BLaER1 (cell line): ENCODE data around the gene VEPH1.

Source experiments
- H3K27ac ChIP-seq: shearing (Covaris generic); formaldehyde crosslinking; 2 replicates; pipeline ENCODE4 v1.8.1; 2022
- H3K27me3 ChIP-seq: shearing (Covaris generic); formaldehyde crosslinking; 2 replicates; pipeline ENCODE4 v1.8.1; 2022
- H3K36me3 ChIP-seq: shearing (Covaris generic); formaldehyde crosslinking; 2 replicates; pipeline ENCODE4 v1.8.1; 2022
- H3K4me1 ChIP-seq: shearing (Covaris generic); formaldehyde crosslinking; 2 replicates; pipeline ENCODE4 v1.8.1; 2022
- H3K4me2 ChIP-seq: shearing (Covaris generic); formaldehyde crosslinking; 2 replicates; pipeline ENCODE4 v1.8.1; 2022
- H3K4me3 ChIP-seq: shearing (Covaris generic); formaldehyde crosslinking; 2 replicates; pipeline ENCODE4 v1.8.1; 2022
- H3K9ac ChIP-seq: shearing (Covaris generic); formaldehyde crosslinking; 2 replicates; pipeline ENCODE4 v1.8.1; 2022
- H3K9me3 ChIP-seq: shearing (Covaris generic); formaldehyde crosslinking; 2 replicates; pipeline ENCODE4 v1.8.1; 2022
- H4K20me1 ChIP-seq: shearing (Covaris generic); formaldehyde crosslinking; 2 replicates; pipeline ENCODE4 v1.8.1; 2022
- Cebpa-rat ChIP-seq: shearing (Covaris generic); IDR thresholded peaks from 2 replicates; pipeline ENCODE4 v1.8.1; 2022

VEPH1 gene

GRCh38 chr3:157240408-157240807, 262.8 kb downstream of the VEPH1 start:
- H3K4me3 ChIP-seq = no peak overlapping the region
- H3K4me2 ChIP-seq = no peak overlapping the region
- H3K27ac ChIP-seq = no peak overlapping the region

GRCh38 chr3:157239082-157239704, 264.0 kb downstream of the VEPH1 start:
- Histone ChIP-seq H3K9ac (no peak overlapping the region), H4K20me1 (no peaks in the 10 kb centered on the region), H3K4me1 (no peaks in the 10 kb centered on the region), H3K27ac (no peak overlapping the region), H3K4me3 (no peak overlapping the region), H3K4me2 (no peak overlapping the region), H3K36me3 (no peaks in the 10 kb centered on the region), H3K9me3 (no peaks in the 10 kb centered on the region), H3K27me3 (no peaks in the 10 kb centered on the region)
- TF ChIP-seq Cebpa-rat = no peak

More at GRCh38 chr3:157240408-157240807, 262.8 kb downstream of the VEPH1 start:
- H3K9me3 ChIP-seq = no peaks in the 10 kb centered on the region
- no peaks in the 10 kb centered on the region for H4K20me1 ChIP-seq
- no peaks in the 10 kb centered on the region for H3K4me1 ChIP-seq
- no peaks in the 10 kb centered on the region for H3K27me3 ChIP-seq
- H3K36me3 ChIP-seq = no peaks in the 10 kb centered on the region
- H3K9ac ChIP-seq = no peak overlapping the region
- TF ChIP-seq Cebpa-rat = no peak

- Histone ChIP-seq H3K27me3 (no peaks in the 10 kb centered on the region), H3K9ac (no peak overlapping the region), H3K4me2 (no peak overlapping the region), H3K4me3 (no peak overlapping the region), H3K27ac (no peak overlapping the region), H4K20me1 (no peaks in the 10 kb centered on the region), H3K36me3 (no peaks in the 10 kb centered on the region), H3K4me1 (no peaks in the 10 kb centered on the region), H3K9me3 (no peaks in the 10 kb centered on the region)
- TF ChIP-seq Cebpa-rat = no peak
These were observed 264.8 kb downstream of the VEPH1 start for GRCh38 chr3:157238457-157238856.

GRCh38 chr3:157237886-157238285, 265.3 kb downstream of the VEPH1 start:
- H3K9me3 ChIP-seq = no peaks in the 10 kb centered on the region
- H3K4me3 ChIP-seq = no peak overlapping the region
- H3K27me3 ChIP-seq = no peaks in the 10 kb centered on the region
- TF ChIP-seq Cebpa-rat = no peak
- H3K36me3 ChIP-seq = no peaks in the 10 kb centered on the region
- H3K4me1 ChIP-seq = no peaks in the 10 kb centered on the region
- H3K4me2 ChIP-seq = no peak overlapping the region
- no peak overlapping the region for H3K9ac ChIP-seq
- no peaks in the 10 kb centered on the region for H4K20me1 ChIP-seq
- H3K27ac ChIP-seq = no peak overlapping the region

- no peak for TF ChIP-seq Cebpa-rat
- Histone ChIP-seq H3K4me1 (no peaks in the 10 kb centered on the region), H3K27me3 (no peaks in the 10 kb centered on the region), H3K36me3 (no peaks in the 10 kb centered on the region), H3K9me3 (no peaks in the 10 kb centered on the region), H3K27ac (no peak overlapping the region), H4K20me1 (no peaks in the 10 kb centered on the region), H3K4me2 (no peak overlapping the region), H3K4me3 (no peak overlapping the region), H3K9ac (no peak overlapping the region)
These were observed 267.9 kb downstream of the VEPH1 start for GRCh38 chr3:157235291-157235690.

GRCh38 chr3:157233923-157234322, 269.3 kb downstream of the VEPH1 start:
- Histone ChIP-seq H3K27me3 (no peaks in the 10 kb centered on the region), H3K4me3 (no peak overlapping the region), H3K9me3 (no peaks in the 10 kb centered on the region), H3K4me1 (no peaks in the 10 kb centered on the region), H3K4me2 (no peak overlapping the region), H4K20me1 (no peaks in the 10 kb centered on the region), H3K9ac (no peak overlapping the region), H3K27ac (no peak overlapping the region), H3K36me3 (no peaks in the 10 kb centered on the region)
- no peak for TF ChIP-seq Cebpa-rat

GRCh38 chr3:157232141-157232540, 271.1 kb downstream of the VEPH1 start:
- Histone ChIP-seq H3K27ac (no peak overlapping the region), H3K9me3 (no peaks in the 10 kb centered on the region)

GRCh38 chr3:157231071-157231470, 272.1 kb downstream of the VEPH1 start:
- H3K4me2 ChIP-seq = no peak overlapping the region
- H3K9ac ChIP-seq = no peak overlapping the region
- no peak overlapping the region for H3K4me3 ChIP-seq
- H3K4me1 ChIP-seq = no peaks in the 10 kb centered on the region
- H3K27me3 ChIP-seq = no peaks in the 10 kb centered on the region
- H3K27ac ChIP-seq = no peak overlapping the region
- no peaks in the 10 kb centered on the region for H3K36me3 ChIP-seq
- H4K20me1 ChIP-seq = no peaks in the 10 kb centered on the region
- TF ChIP-seq Cebpa-rat = no peak
- H3K9me3 ChIP-seq = no peaks in the 10 kb centered on the region

More at GRCh38 chr3:157232141-157232540, 271.1 kb downstream of the VEPH1 start:
- no peaks in the 10 kb centered on the region for H3K36me3 ChIP-seq
- H4K20me1 ChIP-seq = no peaks in the 10 kb centered on the region
- H3K4me1 ChIP-seq = no peaks in the 10 kb centered on the region
- no peak for TF ChIP-seq Cebpa-rat
- H3K27me3 ChIP-seq = no peaks in the 10 kb centered on the region
- H3K9ac ChIP-seq = no peak overlapping the region
- no peak overlapping the region for H3K4me2 ChIP-seq
- H3K4me3 ChIP-seq = no peak overlapping the region

GRCh38 chr3:157226173-157226847, 276.9 kb downstream of the VEPH1 start:
- Histone ChIP-seq H3K27ac (no peak overlapping the region), H4K20me1 (no peaks in the 10 kb centered on the region), H3K9me3 (no peaks in the 10 kb centered on the region), H3K4me2 (no peak overlapping the region), H3K36me3 (no peaks in the 10 kb centered on the region), H3K4me1 (no peaks in the 10 kb centered on the region), H3K9ac (no peak overlapping the region), H3K27me3 (no peaks in the 10 kb centered on the region), H3K4me3 (no peak overlapping the region)
- no peak for TF ChIP-seq Cebpa-rat

GRCh38 chr3:157225001-157225400, 278.2 kb downstream of the VEPH1 start:
- H3K4me2 ChIP-seq = no peak overlapping the region
- H3K4me1 ChIP-seq = no peaks in the 10 kb centered on the region
- H3K9ac ChIP-seq = no peak overlapping the region

More at GRCh38 chr3:157225001-157225400, 278.2 kb downstream of the VEPH1 start:
- no peaks in the 10 kb centered on the region for H3K27me3 ChIP-seq
- TF ChIP-seq Cebpa-rat = no peak
- H3K4me3 ChIP-seq = no peak overlapping the region
- no peaks in the 10 kb centered on the region for H3K9me3 ChIP-seq
- H3K36me3 ChIP-seq = no peaks in the 10 kb centered on the region
- H4K20me1 ChIP-seq = no peaks in the 10 kb centered on the region
- no peak overlapping the region for H3K27ac ChIP-seq
